OCI-LY1 (cell line): ENCODE results near the gene TTR.

Experiments used
- H2AFZ ChIP-seq: fragments of 200-600 bp; sonication (generic), shearing (Covaris generic); 2 replicates; pipeline ENCODE4 v1.6.0; 2014; ENCODE audit warnings: antibody characterized with exemption, mild to moderate bottlenecking, low read length
- H3F3A ChIP-seq: fragments of 200-600 bp; sonication (generic), shearing (Covaris generic); 2 replicates; pipeline ENCODE4 v1.6.0; 2014; ENCODE audit warnings: mild to moderate bottlenecking, antibody characterized with exemption, low read length, moderate library complexity; ENCODE audit not compliant: insufficient read depth
- H3K27ac ChIP-seq: fragments of 200-600 bp; sonication (generic); 2 replicates; pipeline ENCODE4 v1.5.1; 2014; ENCODE audit warnings: low read length, mixed run types, mild to moderate bottlenecking, low read depth; ENCODE audit not compliant: poor library complexity, severe bottlenecking
- H3K27me3 ChIP-seq: fragments of 200-600 bp; sonication (generic); 2 replicates; pipeline ENCODE4 v1.6.0; 2014; ENCODE audit warnings: antibody characterized with exemption, mild to moderate bottlenecking, low read length, moderate library complexity; ENCODE audit not compliant: insufficient read depth
- H3K36me3 ChIP-seq: fragments of 200-600 bp; sonication (generic); 2 replicates; pipeline ENCODE4 v1.6.1; 2014; ENCODE audit warnings: mild to moderate bottlenecking, antibody characterized with exemption, low read length, moderate library complexity, mixed read lengths; ENCODE audit not compliant: insufficient read depth
- H3K4me1 ChIP-seq: fragments of 200-600 bp; sonication (generic); 2 replicates; pipeline ENCODE4 v1.5.1; 2014; ENCODE audit warnings: mild to moderate bottlenecking, low read length, moderate library complexity; ENCODE audit not compliant: insufficient read depth, severe bottlenecking
- H3K4me2 ChIP-seq: fragments of 200-600 bp; sonication (generic), shearing (Covaris generic); 2 replicates; pipeline ENCODE4 v1.6.1; 2014; ENCODE audit warnings: low read length
- H3K4me3 ChIP-seq: fragments of 200-600 bp; sonication (generic); 2 replicates; pipeline ENCODE4 v1.5.1; 2014; ENCODE audit warnings: low read length, low read depth, mild to moderate bottlenecking, mixed read lengths; ENCODE audit not compliant: poor library complexity, severe bottlenecking
- H3K79me2 ChIP-seq: fragments of 200-600 bp; shearing (Covaris generic); 2 replicates; pipeline ENCODE4 v1.6.1; 2016; ENCODE audit warnings: mixed run types, low read length, mixed read lengths; ENCODE audit not compliant: insufficient read depth
- H3K9ac ChIP-seq: fragments of 200-600 bp; sonication (generic), shearing (Covaris generic); 2 replicates; pipeline ENCODE4 v1.6.1; 2014; ENCODE audit warnings: mild to moderate bottlenecking, low read length, mixed read lengths
- H3K9me2 ChIP-seq: fragments of 200-600 bp; sonication (generic), shearing (Covaris generic); 2 replicates; pipeline ENCODE4 v1.6.1; 2014; ENCODE audit warnings: low read depth, mild to moderate bottlenecking, low read length, mixed read lengths
- H3K9me3 ChIP-seq: fragments of 200-600 bp; shearing (Covaris generic); 2 replicates; pipeline ENCODE4 v1.6.1; 2014; ENCODE audit warnings: low read length, mixed read lengths
- H4K20me1 ChIP-seq: fragments of 200-600 bp; sonication (generic), shearing (Covaris generic); 2 replicates; pipeline ENCODE4 v1.6.0; 2016; ENCODE audit warnings: mild to moderate bottlenecking, low read length; ENCODE audit not compliant: insufficient read depth
- CTCF ChIP-seq: fragments of 200-600 bp; sonication (generic), shearing (Covaris generic); IDR thresholded peaks from 2 replicates; pipeline ENCODE4 v1.5.1; 2017; ENCODE audit warnings: mild to moderate bottlenecking, antibody characterized with exemption, low read length, moderate library complexity, mixed read lengths
- EZH2 ChIP-seq: fragments of 200-600 bp; sonication (generic), shearing (Covaris generic); IDR thresholded peaks from 2 replicates; pipeline ENCODE4 v1.8.0; 2017; ENCODE audit warnings: borderline replicate concordance, mixed run types, mild to moderate bottlenecking, antibody characterized with exemption, low read length, moderate library complexity, mixed read lengths

TTR gene

GRCh38 chr18:31619291-31619690 is 27.6 kb downstream of the TTR start:
- H3K4me1 ChIP-seq: no peaks in the 10 kb centered on the region
- no peak overlapping the region for H2AFZ ChIP-seq
- H3K27ac ChIP-seq: no peak overlapping the region
- H3K4me3 ChIP-seq: no peak overlapping the region
- H3F3A ChIP-seq: no peaks in the 10 kb centered on the region
- no peaks in the 10 kb centered on the region for H3K27me3 ChIP-seq
- H4K20me1 ChIP-seq: no peaks in the 10 kb centered on the region
- H3K4me2 ChIP-seq: no peak overlapping the region
- H3K79me2 ChIP-seq: no peaks in the 10 kb centered on the region
- H3K36me3 ChIP-seq: no peaks in the 10 kb centered on the region
- H3K9me2 ChIP-seq: no peaks in the 10 kb centered on the region
- no peaks in the 10 kb centered on the region for H3K9me3 ChIP-seq
- no peak overlapping the region for H3K9ac ChIP-seq
- TF ChIP-seq CTCF (no peak), EZH2 (no peak)

GRCh38 chr18:31624892-31625640 is 33.4 kb downstream of the TTR start:
- TF ChIP-seq EZH2: no peak
- TF ChIP-seq CTCF: no peak
- Histone ChIP-seq H3K9me2 (no peaks in the 10 kb centered on the region), H3K9me3 (no peaks in the 10 kb centered on the region), H4K20me1 (no peaks in the 10 kb centered on the region), H3K9ac (no peak overlapping the region), H2AFZ (no peak overlapping the region), H3K36me3 (no peaks in the 10 kb centered on the region), H3K27ac (no peak overlapping the region), H3F3A (no peaks in the 10 kb centered on the region), H3K4me3 (no peak overlapping the region), H3K27me3 (no peaks in the 10 kb centered on the region), H3K4me2 (no peak overlapping the region), H3K79me2 (no peaks in the 10 kb centered on the region), H3K4me1 (peaks cover 1% of the 10 kb centered on the region)

GRCh38 chr18:31626409-31626808 is 34.7 kb downstream of the TTR start:
- Histone ChIP-seq H3K36me3 (no peaks in the 10 kb centered on the region), H3K9me3 (no peaks in the 10 kb centered on the region), H3K4me3 (no peak overlapping the region), H3K4me1 (peaks cover 4% of the 10 kb centered on the region), H3K27ac (no peak overlapping the region), H3K79me2 (no peaks in the 10 kb centered on the region), H3K9me2 (no peaks in the 10 kb centered on the region), H3F3A (no peaks in the 10 kb centered on the region), H3K27me3 (no peaks in the 10 kb centered on the region), H3K4me2 (no peak overlapping the region), H2AFZ (no peak overlapping the region), H4K20me1 (no peaks in the 10 kb centered on the region), H3K9ac (no peak overlapping the region)
- peak; percentile 20; the same call in 1 of the 2 replicates for TF ChIP-seq CTCF
- no peak for TF ChIP-seq EZH2
